Activated CD4-positive, CD25-positive, alpha-beta regulatory T cell (primary cell): ENCODE measurements around the gene SLC22A31.
"Not testable (repeated sequence)": the region's sequence is repeated elsewhere in the genome, so short reads cannot be mapped to it uniquely, and the experiment has no call there.

ENCODE experiments used
- DNase-seq, 4 experiments: peaks; one replicate each; lab custom pipeline; 2025; lab: John Stamatoyannopoulos, UW

Gene SLC22A31

DNA sequence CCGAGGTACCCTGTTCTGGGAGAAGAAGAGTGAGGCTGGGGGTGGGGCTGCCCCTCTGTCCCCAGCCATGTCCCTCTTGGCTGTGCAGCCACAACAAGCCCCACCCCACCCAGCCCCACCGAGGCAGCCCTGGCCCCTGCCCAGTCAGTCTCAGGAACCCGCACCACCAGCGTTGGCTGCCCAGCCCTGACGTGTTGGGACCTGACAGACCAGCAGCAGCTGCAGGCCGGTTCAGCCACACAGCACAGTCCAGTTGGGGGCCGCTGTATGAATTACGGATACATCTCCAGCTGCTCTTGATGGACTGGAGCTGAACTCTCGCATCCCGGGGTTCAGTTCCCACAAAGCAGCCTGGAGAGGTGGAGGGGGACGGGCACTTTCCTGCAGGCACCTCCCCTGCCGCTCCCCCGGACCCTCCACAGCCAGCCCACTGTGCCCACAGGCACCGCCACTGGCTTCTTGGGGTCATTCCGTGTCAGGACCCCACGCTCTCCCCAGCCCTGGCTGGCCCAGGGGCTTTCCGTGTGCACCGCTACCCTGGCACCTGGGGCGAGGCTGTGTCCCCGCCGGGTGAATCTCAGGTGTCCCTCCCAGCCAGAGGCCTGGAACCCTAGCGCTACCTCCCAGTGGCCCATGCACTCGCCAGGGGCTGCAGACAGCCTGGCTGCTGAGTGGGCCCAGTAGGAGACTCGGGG, 21.7 kb downstream of the SLC22A31 start:
- no peak for DNase-seq

DNA sequence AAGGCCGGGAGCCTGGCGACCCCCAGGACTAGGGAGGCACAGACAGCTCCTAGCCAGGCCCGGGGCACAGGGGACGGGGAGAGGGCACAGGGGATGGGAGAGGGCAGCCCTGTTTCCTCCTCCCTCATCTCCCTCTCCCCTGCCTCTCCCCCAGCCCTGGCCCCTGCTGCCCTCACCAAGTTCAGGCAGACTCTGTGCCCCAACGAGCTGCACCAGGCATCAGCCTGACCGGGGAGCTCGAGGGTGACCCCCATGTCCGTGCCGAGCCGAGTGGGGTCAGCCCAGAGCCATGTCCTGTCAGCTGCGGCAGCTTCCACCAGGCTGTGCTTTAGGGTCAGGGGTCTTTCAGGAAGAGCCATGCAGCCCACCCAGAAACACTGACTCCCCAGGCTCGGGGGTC, 22.8 kb downstream of the SLC22A31 start:
- DNase-seq: no peak

DNA sequence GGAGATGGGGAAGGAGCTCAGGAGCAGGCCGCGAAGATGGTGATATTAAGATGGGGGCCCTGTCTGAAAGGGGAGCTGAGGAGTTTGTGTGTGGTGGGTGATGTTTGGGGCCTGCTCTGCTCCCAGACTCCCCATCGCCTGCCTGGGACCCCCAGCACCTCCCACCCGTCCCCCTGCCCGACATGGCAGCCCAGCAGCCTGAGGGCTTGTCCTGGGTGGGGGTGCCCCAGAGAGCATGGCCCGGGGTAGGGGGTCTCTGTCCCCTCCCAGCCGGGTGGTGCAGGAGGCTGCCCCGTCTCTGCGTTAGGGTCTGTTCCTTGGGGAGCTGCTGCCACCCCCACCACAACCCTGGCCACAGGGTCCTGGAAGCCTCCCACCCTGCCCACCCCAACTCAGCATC, 23.6 kb downstream of the SLC22A31 start:
- DNase-seq: no peak

DNA sequence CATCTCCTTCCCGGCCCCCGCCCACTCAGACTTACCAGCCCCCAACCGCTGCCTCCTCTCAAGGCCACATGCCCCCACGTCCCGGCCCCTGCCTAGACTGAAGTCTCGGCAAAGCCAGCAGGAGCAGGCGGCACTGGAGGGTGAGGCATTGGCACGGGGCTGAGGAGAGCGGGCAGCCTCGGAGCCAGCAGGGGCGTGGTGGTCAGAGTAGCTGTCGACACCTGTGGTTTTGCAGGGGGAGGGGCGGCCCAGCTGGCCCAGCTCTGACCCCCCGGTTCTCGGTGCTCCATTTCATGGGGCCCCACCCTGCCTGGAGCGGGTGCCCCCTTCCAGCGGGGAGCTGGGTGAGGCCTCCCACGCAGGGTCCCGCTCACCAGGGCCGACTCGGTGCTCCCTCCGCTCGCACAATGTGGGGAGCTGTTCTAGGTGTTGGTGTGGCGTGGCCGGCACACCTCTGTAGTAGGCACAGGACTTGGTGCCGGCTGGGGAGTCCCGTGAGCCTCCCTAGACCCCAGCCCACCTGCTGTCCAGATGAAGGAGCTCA, 24.1 kb downstream of the SLC22A31 start:
- no peak for DNase-seq

DNA sequence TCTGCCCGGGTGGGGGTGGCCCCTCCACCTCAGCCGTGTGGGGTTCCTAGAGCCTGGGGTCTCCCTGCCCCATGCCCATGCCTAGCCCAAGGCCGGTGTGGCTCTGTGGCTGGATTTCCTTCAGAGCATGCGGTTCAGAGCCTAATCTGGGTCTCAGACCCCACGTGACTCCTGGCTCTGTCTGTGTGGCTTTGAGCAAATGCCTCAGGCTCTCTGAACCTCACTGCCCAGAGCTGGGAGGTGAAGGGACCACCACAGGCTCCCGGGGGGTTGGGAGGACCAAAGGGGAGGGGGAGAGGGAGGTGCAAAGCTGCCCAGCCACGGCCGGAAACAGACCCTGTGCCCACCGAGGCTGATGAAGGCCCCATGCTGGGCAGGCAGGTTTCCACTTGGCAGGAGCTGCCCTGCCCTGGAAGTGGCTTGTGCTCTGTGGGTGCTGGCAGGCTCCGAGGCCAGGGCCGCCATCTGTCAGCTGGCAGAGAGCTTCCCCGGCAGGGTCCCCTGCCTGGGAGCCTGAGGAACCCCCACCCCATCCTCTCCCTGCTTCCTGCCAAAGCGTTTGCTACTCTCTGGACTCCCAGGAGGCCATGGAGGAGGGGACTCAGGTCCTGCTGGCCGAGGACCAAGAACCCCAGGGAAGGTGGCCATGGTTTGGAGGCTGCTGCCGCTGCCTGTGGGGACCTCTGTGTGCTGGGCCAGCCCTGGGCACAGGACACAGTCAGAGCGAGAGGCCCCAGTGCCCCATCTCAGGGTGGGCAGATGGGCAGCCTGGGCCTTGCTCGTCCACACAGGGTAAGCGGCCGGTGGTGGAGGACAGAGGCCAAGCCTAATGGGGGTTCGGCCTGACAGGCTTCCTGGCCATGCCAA, 24.8 kb downstream of the SLC22A31 start:
- no peak for DNase-seq

DNA sequence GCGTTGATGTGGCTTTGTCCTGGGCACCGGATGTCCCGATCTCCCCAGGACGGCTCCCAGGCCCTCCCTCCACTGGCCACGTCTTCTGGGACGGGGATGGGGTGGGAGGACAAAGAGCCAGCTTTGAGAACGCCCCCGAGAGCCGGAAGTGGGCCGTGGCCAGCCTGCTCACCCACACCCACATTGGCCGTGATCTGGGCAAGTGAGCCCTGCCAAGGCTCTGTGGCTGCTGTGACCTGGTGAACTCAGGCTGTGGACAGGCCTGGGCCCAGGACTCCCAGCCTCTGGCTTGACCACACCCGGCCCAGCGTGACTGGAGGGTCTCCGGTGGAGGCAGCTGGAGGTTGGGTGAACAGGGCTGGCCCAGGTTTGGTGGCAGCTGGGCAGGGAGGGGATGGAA, 25.5 kb downstream of the SLC22A31 start:
- no peak for DNase-seq

DNA sequence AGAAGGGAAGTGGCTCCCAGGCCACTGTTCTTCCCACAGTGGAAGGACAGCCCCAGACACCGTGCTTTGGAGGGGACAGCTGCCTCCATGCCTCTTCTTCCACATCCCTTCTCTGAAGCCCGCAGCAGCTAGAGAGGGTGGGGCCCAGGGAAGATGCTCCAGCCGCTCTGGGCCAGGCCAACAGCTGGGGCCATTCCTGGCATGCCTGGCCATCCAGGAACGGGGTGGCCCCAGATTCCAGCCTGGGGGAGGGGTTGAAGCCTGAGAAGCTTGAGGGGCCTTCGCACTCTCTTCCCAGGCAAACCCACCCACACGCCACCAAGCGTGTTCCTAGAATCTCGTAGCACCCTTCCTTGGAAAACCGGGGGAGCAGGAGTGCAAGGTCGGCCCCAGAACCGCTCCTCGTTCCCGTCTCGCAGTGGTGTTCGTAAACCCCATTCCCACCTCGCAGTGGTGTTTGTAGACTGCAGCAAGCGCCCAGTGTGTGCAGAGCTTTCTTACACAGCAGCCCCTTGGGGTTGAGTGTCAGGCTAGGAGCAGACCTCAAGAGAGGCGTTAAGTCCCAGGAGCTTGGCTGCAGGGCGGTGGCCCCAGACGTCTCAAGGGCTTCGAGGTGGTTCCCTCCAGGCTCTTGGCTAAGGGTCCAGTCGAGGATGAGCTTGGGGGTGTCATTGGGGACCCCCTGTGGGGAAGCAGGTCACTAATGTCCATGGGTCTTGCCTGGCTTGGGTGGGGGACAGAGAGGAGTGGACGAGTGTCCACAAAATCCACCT, 26.1 kb downstream of the SLC22A31 start:
- DNase-seq: no peak

DNA sequence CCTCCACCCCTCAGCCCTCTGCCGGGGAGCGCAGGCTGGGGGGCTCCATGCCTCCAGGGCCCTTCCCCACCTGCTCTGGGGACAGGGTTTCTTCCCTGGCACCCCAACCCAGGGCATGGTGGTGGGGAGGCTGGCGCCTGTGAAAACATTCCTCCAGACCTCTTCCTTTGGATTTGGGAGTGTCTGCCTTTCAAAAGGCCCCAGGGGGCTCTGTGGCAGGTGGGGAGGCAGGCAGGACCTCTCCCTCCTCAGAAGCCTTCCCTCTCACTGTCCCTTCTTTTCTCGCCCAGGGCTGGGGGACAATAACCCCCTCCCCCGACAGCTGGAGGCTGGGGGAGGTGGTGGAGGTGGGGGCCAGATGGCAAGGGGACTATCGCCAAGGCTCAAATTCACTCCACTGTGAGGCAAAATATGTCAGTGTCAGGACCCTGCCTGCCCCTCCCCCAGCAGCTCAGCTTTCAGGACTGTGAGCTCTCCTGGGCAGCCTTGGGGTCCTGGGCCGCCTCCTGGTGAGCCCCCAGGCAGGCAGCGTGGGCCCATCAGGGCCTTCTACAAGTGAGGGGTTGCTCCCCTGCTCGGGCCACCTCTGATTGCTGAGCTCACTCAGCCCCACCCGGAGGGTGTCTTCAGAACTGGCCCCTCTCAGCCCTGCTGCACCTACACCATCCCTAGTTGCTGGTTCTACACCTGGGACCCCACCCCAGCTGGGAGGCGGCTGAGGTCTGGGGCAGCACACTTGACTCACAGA, 27.0 kb downstream of the SLC22A31 start:
- no peak for DNase-seq

DNA sequence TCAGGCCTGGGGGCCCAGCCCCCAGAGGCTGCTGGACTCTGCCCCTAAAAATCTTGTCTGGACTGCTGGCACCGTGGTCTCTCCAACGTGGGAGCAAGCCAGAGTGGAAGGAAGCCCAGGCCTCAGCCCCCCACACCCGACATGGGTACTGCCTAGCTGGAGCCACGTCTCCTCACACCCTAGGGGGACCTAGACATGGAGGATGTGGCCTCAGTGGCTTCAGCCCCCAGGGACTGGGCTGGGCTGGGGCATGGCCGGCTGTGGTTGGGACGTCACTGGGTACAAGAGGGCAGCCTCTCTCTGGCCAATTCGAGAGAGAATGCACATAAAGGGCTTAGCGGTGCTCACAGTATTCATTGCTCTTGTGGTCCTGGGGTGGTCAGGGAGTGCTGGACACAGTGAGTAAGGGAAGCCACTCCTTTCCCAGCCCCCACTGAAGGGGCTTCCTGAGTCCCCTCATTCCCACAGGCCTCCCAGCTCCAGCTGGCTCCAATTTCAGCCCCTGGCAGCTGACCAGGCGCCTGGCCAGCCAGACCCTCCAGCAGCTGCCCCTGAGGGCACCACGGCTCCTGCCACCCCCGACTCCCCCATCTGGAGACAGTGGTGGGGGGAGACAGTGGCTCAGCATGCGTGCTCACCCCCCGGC, 27.7 kb downstream of the SLC22A31 start:
- no peak for DNase-seq

DNA sequence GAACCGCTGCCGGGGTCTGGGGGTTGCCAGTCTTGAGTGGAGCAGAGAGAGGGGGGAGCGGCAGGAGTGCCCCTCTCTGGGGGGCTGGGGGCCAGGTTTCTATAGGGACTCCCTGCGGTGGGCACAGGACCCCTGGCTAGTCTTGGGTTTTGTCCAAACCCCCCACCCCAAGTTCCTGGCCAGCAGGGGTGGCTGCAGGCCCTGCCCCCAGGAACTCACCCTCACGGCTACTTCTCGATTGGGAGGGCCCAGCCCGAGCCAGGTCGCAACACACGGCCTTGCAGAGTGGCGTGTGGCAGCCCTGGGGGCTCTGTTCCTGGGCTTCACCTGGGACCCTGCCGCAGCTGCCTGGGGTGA, 28.2 kb downstream of the SLC22A31 start:
- DNase-seq: no peak

DNA sequence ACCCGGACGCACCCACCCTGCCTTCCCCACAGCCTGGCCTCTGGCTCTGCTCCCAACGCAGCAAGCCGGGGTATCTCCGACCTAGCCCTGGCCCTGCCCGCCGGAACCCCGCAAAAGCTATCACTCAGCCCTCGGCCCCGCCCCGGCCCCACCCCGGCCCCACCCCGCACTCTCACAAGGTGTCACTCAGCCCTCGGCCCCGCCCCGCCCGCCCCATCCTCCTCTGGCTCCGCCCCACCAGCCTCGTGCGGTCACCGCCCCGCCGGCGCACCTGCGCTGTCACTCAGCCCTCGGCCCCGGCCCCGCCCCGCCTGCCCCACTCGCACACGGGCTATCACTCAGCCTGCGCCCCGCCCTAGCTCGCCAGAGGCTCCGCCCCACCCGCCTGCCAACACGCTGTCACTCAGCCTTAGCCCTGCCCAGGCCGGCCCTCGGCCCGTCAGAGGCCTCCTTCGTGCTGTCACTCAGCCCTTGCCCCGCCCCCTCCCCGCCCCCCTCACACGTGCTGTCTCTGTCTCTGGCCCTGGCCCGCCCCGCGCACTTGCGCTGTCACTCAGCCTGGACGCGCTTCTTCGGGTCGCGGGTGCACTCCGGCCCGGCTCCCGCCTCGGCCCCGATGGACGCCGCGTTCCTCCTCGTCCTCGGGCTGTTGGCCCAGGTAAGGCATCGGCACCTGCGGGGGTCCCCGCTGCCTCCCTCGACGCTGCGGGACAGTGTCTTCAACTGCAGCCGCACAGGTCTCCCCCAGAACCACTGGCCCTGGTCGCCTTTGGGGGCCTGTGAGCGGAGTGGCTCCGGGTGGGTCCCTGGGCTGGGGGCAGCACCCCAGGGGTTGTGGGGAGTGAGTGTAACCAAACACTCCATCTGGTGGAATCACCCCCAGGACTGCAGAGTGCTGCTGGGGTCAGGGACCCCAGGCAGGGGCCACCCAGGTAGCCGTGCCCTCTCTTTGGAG, 28.8 kb downstream of the SLC22A31 start, which contains the start of gene CDH15:
Gene CDH15, plus strand, starts transcription at position 533 of the 955 bp plus-strand sequence. Its CDS starts 84 bp downstream, at position 617.
- peak; percentile 90 to 96 (median 92) for DNase-seq

DNA sequence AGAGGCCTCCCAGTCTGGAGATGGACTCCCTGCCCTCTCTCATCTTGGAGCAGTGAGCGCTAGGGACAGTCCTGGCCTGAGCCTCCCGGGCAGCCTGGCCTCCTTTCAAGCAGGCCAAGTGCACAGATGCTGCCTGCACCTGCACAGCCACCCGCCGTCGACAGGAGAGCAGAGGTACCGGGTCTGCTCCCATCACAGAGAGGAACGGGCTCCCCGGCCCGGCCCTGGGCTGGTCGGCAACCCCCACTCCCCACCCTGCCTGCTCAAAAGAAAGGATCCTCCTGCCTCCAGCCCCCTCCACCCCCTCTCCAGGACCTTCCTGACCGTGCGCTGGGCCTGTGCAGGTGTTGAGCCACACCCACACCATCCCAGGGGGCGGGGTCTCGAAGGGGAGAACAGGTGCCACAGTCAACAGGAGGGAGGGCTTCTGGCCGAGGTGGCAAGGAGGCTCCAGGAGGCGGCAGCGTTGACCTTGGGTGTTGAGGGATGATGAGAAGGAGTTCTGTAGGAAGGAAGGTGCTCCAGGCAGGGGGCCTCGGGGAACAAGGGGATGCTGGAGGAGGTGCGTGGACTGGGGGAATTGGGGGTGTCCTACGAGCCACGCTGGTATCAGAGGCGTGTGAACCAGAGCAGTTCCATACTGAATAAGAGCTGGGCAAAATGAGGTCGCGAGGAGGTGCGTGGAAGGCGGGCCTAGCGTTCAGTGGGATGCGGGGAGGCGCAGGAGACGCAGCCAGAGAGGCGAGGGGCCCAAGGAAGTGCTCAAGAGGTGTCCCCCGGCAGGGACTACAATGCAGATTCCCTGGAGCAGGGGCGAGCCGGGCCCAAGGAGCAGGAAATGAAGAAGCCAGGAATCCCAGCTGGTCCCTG, 29.8 kb downstream of the SLC22A31 start:
- no peak for DNase-seq

DNA sequence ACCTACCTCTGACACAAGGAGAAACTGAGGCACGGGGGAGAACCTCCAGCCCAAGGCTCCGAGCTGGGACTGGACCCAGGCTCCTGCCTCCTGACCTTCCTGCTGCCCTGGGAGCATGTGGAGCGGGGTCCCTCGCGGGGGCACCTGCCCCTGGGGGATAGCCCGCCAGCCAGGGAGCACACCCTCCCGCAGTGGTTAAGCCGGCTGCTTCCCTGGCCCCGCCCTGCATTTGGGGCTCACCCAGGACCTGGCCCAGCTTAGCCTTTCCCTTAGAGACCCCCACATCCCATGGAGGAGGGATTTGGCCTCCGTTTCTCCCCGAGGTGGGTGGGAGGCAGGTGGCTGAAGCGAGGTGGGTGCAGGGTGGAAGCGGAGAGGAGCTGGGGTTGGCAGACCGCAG, 30.6 kb downstream of the SLC22A31 start:
- DNase-seq: no peak

DNA sequence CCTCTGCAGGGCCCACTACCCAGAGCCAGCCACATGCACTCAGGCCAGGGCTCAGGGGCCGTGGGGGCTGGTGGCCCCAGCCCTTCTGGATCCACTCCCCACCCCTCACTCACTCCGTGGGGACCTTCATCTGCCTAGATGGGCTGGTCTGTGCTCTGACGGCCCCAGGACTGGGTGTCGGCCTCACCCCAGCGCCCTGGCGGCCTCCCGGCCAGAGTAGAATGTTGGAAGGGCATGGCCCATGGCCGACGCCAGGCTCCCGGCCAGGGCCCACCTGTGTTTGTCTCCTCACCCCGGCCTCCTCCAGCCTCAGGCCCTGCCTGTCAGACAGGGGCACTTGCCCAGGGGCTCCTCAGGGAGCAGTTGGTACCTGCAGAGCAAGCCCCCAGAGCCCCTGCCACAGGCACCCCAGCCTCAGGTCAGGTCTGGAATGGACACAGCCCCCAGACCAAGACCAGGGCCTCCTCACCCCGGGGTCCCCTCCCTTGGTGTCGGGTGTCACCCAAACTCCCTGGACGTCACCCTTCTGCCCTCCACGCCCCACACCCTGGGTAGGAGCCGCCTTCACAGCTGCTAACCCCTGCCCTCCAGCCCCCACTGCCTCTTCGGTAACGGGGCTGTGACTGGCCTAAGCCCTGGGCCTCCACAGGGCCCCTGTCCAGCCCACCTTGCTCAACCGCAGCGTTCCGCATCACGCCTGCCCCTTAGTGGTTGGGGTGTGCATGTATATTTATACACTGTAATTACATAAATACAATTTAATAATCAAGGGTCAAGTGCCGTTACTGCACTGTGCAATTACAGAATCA, 31.8 kb downstream of the SLC22A31 start:
- no peak for DNase-seq

DNA sequence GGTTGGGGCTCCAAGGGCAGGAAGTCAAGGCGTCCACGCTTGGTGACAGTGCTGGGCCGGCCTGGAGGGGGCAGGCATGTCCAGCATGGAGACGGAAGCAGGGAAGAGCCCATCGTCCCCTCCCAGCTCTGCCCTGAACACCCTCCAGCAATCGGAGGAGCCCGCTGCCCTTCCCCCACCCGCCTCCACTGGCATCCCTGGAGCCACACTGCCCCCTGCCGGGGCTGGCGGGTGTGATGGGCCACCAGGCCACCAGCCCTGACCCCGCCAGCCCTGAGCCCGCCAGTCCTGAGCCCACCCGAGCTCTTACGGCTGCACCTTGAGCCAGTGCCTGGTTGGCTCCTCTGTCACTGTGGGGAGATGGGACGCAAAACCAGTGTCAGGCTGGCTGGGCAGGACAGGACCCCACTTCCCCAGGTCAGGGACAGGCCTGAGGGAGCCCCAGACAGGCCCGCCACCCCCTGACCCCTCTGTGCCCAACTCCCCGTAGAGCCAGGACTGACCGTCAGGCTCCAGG, 32.9 kb downstream of the SLC22A31 start:
- peak; percentile 72 to 82 (median 81) for DNase-seq

DNA sequence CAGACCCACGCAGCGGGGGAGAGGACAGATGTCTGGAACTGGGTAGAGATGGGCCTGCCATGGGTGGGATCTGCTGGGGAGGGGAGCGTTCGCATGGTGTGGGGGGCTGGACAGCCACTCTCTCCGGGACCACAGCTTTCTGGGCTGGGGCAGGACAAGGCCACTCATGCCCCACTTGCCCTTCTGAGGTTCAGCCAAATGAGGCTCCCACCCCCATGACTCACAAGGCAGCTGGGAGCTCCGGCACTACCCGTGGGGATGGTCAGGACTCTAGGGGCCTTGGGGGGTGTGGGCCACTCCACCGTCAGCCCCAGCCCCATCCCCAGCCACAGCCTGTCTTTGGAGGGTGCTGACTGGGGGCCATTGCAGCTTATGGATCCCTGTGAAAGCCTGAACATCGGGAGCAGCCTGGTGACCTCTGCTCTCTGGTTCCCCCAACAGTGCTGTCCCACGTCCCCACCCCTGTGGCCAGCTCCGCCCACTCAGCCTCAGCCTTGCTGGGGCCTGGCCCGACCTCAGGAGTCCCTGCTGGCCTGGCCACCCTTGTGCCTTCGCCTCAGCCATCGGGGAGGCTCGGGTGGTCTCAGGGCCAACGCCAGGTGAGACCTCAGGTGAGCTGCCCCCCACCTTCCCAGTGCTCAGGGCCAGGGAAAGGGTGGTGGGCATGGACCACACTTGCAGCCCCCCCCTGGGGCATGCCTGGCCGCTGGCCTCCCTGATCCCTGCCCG, 33.5 kb downstream of the SLC22A31 start:
- DNase-seq: no peak

DNA sequence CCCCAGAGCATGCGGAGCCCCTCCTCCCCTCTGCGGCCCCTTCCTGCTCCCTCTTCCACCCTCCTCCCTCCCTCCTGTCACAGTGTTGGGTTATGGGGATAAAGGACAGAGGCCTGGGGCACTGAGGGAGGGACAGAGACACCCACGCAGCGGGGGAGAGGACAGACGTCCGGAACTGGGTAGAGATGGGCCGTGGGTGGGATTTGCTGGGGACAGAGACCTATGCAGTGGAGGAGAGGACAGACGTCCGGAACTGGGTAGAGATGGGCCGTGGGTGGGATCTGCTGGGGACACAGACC, 34.7 kb downstream of the SLC22A31 start:
- DNase-seq: not testable (repeated sequence)
